NT2/D1 (cell line): ENCODE data around the gene JAGN1.

Experiments used
- DNase-seq: peaks from one replicate; pipeline ENCODE4 v3.0.0-alpha.2; 2011; ENCODE audit warnings: low read depth, low spot score
- H3K27me3 ChIP-seq: 2 replicates; pipeline ENCODE4 v1.6.0; 2011; ENCODE audit warnings: mild to moderate bottlenecking; ENCODE audit not compliant: insufficient read length, insufficient read depth
- H3K36me3 ChIP-seq: 2 replicates; pipeline ENCODE4 v1.6.1; 2011; ENCODE audit warnings: mild to moderate bottlenecking, low read length, mixed read lengths; ENCODE audit not compliant: insufficient read depth, insufficient read length
- H3K4me1 ChIP-seq: 2 replicates; pipeline ENCODE4 v1.5.1; 2011; ENCODE audit not compliant: insufficient read depth, insufficient read length
- H3K4me3 ChIP-seq: 2 replicates; pipeline ENCODE4 v1.5.1; 2011; ENCODE audit warnings: low read depth; ENCODE audit not compliant: insufficient read length
- H3K9ac ChIP-seq: 2 replicates; pipeline ENCODE4 v1.6.0; 2011; ENCODE audit warnings: low read depth; ENCODE audit not compliant: insufficient read length
- H3K9me3 ChIP-seq: 2 replicates; pipeline ENCODE4 v1.5.1; 2011; ENCODE audit warnings: mild to moderate bottlenecking, low read length; ENCODE audit not compliant: insufficient read depth
- SUZ12 ChIP-seq: IDR thresholded peaks from 2 replicates; pipeline ENCODE4 v1.6.1; 2011; ENCODE audit not compliant: insufficient read length, insufficient read depth; ENCODE audit errors: extremely low read depth
- YY1 ChIP-seq: IDR thresholded peaks from 2 replicates; pipeline ENCODE4 v1.6.1; 2011; ENCODE audit not compliant: insufficient read length, insufficient read depth
- ZNF274 ChIP-seq: IDR thresholded peaks from 2 replicates; pipeline ENCODE4 v1.6.1; 2011; ENCODE audit warnings: mild to moderate bottlenecking, low read depth, low read length

The JAGN1 gene

GRCh38 chr3:9940746-9941145, 50.3 kb downstream of the JAGN1 start:
- TF ChIP-seq YY1 (no peak), SUZ12 (no peak), ZNF274 (no peak)
- Histone ChIP-seq H3K9ac (no peak overlapping the region), H3K4me3 (no peak overlapping the region), H3K4me1 (peaks cover 4% of the 10 kb centered on the region), H3K27me3 (no peaks in the 10 kb centered on the region), H3K9me3 (peaks cover 6% of the 10 kb centered on the region; the same call in 1 of the 2 replicates), H3K36me3 (peaks cover 59% of the 10 kb centered on the region)
- DNase-seq, result no peak

GRCh38 chr3:9942164-9942563, 51.8 kb downstream of the JAGN1 start:
- Histone ChIP-seq H3K4me3 (no peak overlapping the region), H3K36me3 (peaks cover 48% of the 10 kb centered on the region), H3K4me1 (peaks cover 4% of the 10 kb centered on the region), H3K9me3 (peaks cover 6% of the 10 kb centered on the region; the same call in 1 of the 2 replicates), H3K9ac (no peak overlapping the region), H3K27me3 (no peaks in the 10 kb centered on the region)
- DNase-seq, result no peak
- TF ChIP-seq SUZ12 (no peak), ZNF274 (no peak), YY1 (no peak)

- Histone ChIP-seq H3K36me3 (peaks cover 41% of the 10 kb centered on the region), H3K27me3 (no peaks in the 10 kb centered on the region), H3K4me1 (peaks cover 4% of the 10 kb centered on the region), H3K9me3 (peaks cover 6% of the 10 kb centered on the region; the same call in 1 of the 2 replicates), H3K9ac (no peak overlapping the region), H3K4me3 (no peak overlapping the region)
- DNase-seq, result no peak
- TF ChIP-seq SUZ12 (no peak), YY1 (no peak), ZNF274 (no peak)
Measured at GRCh38 chr3:9942934-9943690, 52.7 kb downstream of the JAGN1 start.
